ENCODE results near the gene CWC27. TPM values are rescaled to one million over a fixed set of nuclear protein-coding genes. Genes with fewer than 3 reads are reported as not detected.
A peak's percentile ranks its signal among the peaks of the same experiment; 100 is the strongest.

The CWC27 gene
- total RNA-seq, 6 experiments from 2014 or later: 19.6 to 29.9 (median 25.4) TPM

GRCh38 chr5:64769855-64770254, 1.1 kb downstream of the CWC27 start:
- peak overlapping the region; percentile 98 for H3K4me3 Mint-ChIP-seq
- H3K9me3 Mint-ChIP-seq: no peaks in the 10 kb centered on the region
- DNase-seq: no peak
- TF ChIP-seq CTCF (IDR thresholded peaks at IDR 0.05): no peak
- H3K4me1 Mint-ChIP-seq (ENCODE audit: low read depth): peaks cover 48% of the 10 kb centered on the region
- H3K36me3 Mint-ChIP-seq (ENCODE audit: low read depth): peaks cover 6% of the 10 kb centered on the region
- H3K27me3 Mint-ChIP-seq (ENCODE audit: insufficient read depth): no peaks in the 10 kb centered on the region; the same call in 1 of the 2 replicates
- H3K27ac Mint-ChIP-seq: peak overlapping the region; percentile 97; the same call in 1 of the 2 replicates

GRCh38 chr5:64771736-64772135, 3.0 kb downstream of the CWC27 start:
- no peaks in the 10 kb centered on the region; the same call in 1 of the 2 replicates for H3K27me3 Mint-ChIP-seq (ENCODE audit: insufficient read depth)
- DNase-seq: no peak
- H3K9me3 Mint-ChIP-seq: no peaks in the 10 kb centered on the region
- H3K36me3 Mint-ChIP-seq (ENCODE audit: low read depth): peaks cover 6% of the 10 kb centered on the region
- no peak overlapping the region for H3K4me3 Mint-ChIP-seq
- H3K27ac Mint-ChIP-seq: no peak overlapping the region
- H3K4me1 Mint-ChIP-seq (ENCODE audit: low read depth): peaks cover 37% of the 10 kb centered on the region
- no peak for TF ChIP-seq CTCF (IDR thresholded peaks at IDR 0.05)

- H3K27ac Mint-ChIP-seq: no peak overlapping the region
- peaks cover 28% of the 10 kb centered on the region for H3K4me1 Mint-ChIP-seq (ENCODE audit: low read depth)
- DNase-seq: no peak
- H3K9me3 Mint-ChIP-seq: no peaks in the 10 kb centered on the region
- no peaks in the 10 kb centered on the region for H3K36me3 Mint-ChIP-seq (ENCODE audit: low read depth)
- no peak overlapping the region for H3K4me3 Mint-ChIP-seq
- TF ChIP-seq CTCF (IDR thresholded peaks at IDR 0.05): no peak
- H3K27me3 Mint-ChIP-seq (ENCODE audit: insufficient read depth): no peaks in the 10 kb centered on the region
These were observed 4.8 kb downstream of the CWC27 start for GRCh38 chr5:64773533-64773932.

- H3K4me3 Mint-ChIP-seq: no peak overlapping the region
- H3K27me3 Mint-ChIP-seq (ENCODE audit: insufficient read depth): no peaks in the 10 kb centered on the region; the same call in 1 of the 2 replicates
- peaks cover 17% of the 10 kb centered on the region for H3K4me1 Mint-ChIP-seq (ENCODE audit: low read depth)
- H3K36me3 Mint-ChIP-seq (ENCODE audit: low read depth): peaks cover 6% of the 10 kb centered on the region; the same call in 1 of the 2 replicates
- H3K9me3 Mint-ChIP-seq: no peaks in the 10 kb centered on the region
- DNase-seq: no peak
- no peak for TF ChIP-seq CTCF (IDR thresholded peaks at IDR 0.05)
- H3K27ac Mint-ChIP-seq: no peak overlapping the region
These were observed 6.6 kb downstream of the CWC27 start for GRCh38 chr5:64775291-64775690.

- no peaks in the 10 kb centered on the region for H3K9me3 Mint-ChIP-seq
- peaks cover 14% of the 10 kb centered on the region for H3K36me3 Mint-ChIP-seq (ENCODE audit: low read depth)
- peak; percentile 73 for DNase-seq
- H3K4me1 Mint-ChIP-seq (ENCODE audit: low read depth): peaks cover 18% of the 10 kb centered on the region
- H3K27ac Mint-ChIP-seq: no peak overlapping the region
- H3K27me3 Mint-ChIP-seq (ENCODE audit: insufficient read depth): no peaks in the 10 kb centered on the region; the same call in 1 of the 2 replicates
- H3K4me3 Mint-ChIP-seq: no peak overlapping the region
- TF ChIP-seq CTCF (IDR thresholded peaks at IDR 0.05): peak; percentile 95
These were observed 15.8 kb downstream of the CWC27 start for GRCh38 chr5:64784451-64785025.
